H1 (cell line): Measurements from ENCODE around the gene ARHGEF3. TPM values are rescaled to one million over a fixed set of nuclear protein-coding genes. Genes with fewer than 3 reads are reported as not detected.

Experiments
- CEBPB ChIP-seq: IDR thresholded peaks from 2 replicates; pipeline ENCODE4 v1.6.1; 2012; ENCODE audit warnings: low read depth, low read length
- HDAC2 ChIP-seq, 2 experiments: fragments of 300-600 bp in 1 of 2; sonication (generic) in 1 of 2; IDR thresholded peaks; 2 replicates each; pipeline ENCODE4 v1.6.1; 2011 to 2012; ENCODE audit warnings: low read depth in 2 of 2, low read length in 2 of 2, mild to moderate bottlenecking in 2 of 2, moderate library complexity in 2 of 2, borderline replicate concordance in 1 of 2, inconsistent platforms in 1 of 2
- SRF ChIP-seq: IDR thresholded peaks from 2 replicates; pipeline ENCODE4 v1.6.1; 2011; ENCODE audit warnings: mild to moderate bottlenecking, low read depth, low read length, moderate library complexity
- polyA plus RNA-seq, 7 experiments: library from polyadenylated mRNA; depleted of rRNA in 3 of 7; stranded (reverse) in 5 of 7; unstranded in 2 of 7; fragments of >200 nt in 5 of 7; fragments of 200-250 nt in 2 of 7; gene quantifications; 1 replicate in 5 of 7; 2 replicates in 1 of 7; 4 replicates in 1 of 7; pipeline versions ENCODE4 v1.2.1 to v1.2.3, GENCODE V29; 2011 to 2013; ENCODE audit warnings: missing spikeins in 2 of 7, mixed read lengths in 2 of 7
- total RNA-seq: library from RNA; stranded (reverse); fragmentation: NEBNext Ultra II Directional; extraction: Animal tissue kit (Norgen Biotek cat#: 25700); gene quantifications from 2 replicates; pipeline ENCODE4 v1.2.1, GENCODE V29; 2021

ARHGEF3 gene
- total and polyA plus RNA-seq, 2 of the 8 experiments (the other 6 are each of a cell fraction or from before 2014, with no cell fraction given) = 2.8 to 6.0 TPM

GRCh38 chr3:56737006-56737405, 64.7 kb downstream of the ARHGEF3 start (continued):
- TF ChIP-seq HDAC2 (IDR thresholded peaks at IDR 0.05; ENCODE audit: borderline replicate concordance in 1 of 2, low read depth in 2 of 2, low read length in 2 of 2) (no peak), CEBPB (no peak), SRF (no peak)
